T-helper 1 cell treated with Interleukin-12 subunit alpha and Interleukin-12 subunit beta and Interleukin-4 antibody, amounts not matched to agents 30 μg/mL and 1 μg/mL, for 36 hours (primary cell): ENCODE results near the gene YIF1A.

Source experiments
- H3K27ac Mint-ChIP-seq: one replicate; pipeline ENCODE4 v1.8.0; 2021; ENCODE audit warnings: mild to moderate bottlenecking, mixed read lengths
- H3K27me3 Mint-ChIP-seq: one replicate; pipeline ENCODE4 v1.8.0; 2021; ENCODE audit warnings: low read depth, mixed read lengths
- H3K36me3 Mint-ChIP-seq: one replicate; pipeline ENCODE4 v1.8.0; 2021; ENCODE audit warnings: low read depth, mixed read lengths
- H3K4me1 Mint-ChIP-seq: one replicate; pipeline ENCODE4 v1.8.0; 2021; ENCODE audit warnings: low read depth, mixed read lengths
- H3K4me3 Mint-ChIP-seq: one replicate; pipeline ENCODE4 v1.8.0; 2021; ENCODE audit warnings: mild to moderate bottlenecking, moderate library complexity, mixed read lengths
- H3K9me3 Mint-ChIP-seq: one replicate; pipeline ENCODE4 v1.8.0; 2021; ENCODE audit warnings: mixed read lengths

Gene YIF1A

GRCh38 chr11:66287889-66288670, 863 bp downstream of the YIF1A start:
- Mint-ChIP-seq H3K36me3 (no peaks in the 10 kb centered on the region), H3K4me1 (peaks cover 27% of the 10 kb centered on the region), H3K27me3 (peaks cover 20% of the 10 kb centered on the region), H3K4me3 (peak overlapping the region; percentile 95), H3K9me3 (no peaks in the 10 kb centered on the region), H3K27ac (peak overlapping the region; percentile 94)

- Mint-ChIP-seq H3K4me1 (peaks cover 24% of the 10 kb centered on the region), H3K27me3 (peaks cover 12% of the 10 kb centered on the region), H3K4me3 (peak overlapping the region; percentile 95), H3K27ac (peak overlapping the region; percentile 80), H3K9me3 (no peaks in the 10 kb centered on the region), H3K36me3 (no peaks in the 10 kb centered on the region)
Measured at GRCh38 chr11:66287211-66287888, 1.6 kb downstream of the YIF1A start.

GRCh38 chr11:66286699-66287098, 2.2 kb downstream of the YIF1A start:
- H3K36me3 Mint-ChIP-seq, result peaks cover 1% of the 10 kb centered on the region
- H3K9me3 Mint-ChIP-seq, result no peaks in the 10 kb centered on the region
- H3K4me3 Mint-ChIP-seq, result peak overlapping the region; percentile 40
- H3K4me1 Mint-ChIP-seq, result peaks cover 25% of the 10 kb centered on the region
- peaks cover 12% of the 10 kb centered on the region for H3K27me3 Mint-ChIP-seq
- no peak overlapping the region for H3K27ac Mint-ChIP-seq

GRCh38 chr11:66285250-66285947, 3.5 kb downstream of the YIF1A start:
- Mint-ChIP-seq H3K27me3 (peaks cover 5% of the 10 kb centered on the region), H3K4me1 (peaks cover 26% of the 10 kb centered on the region), H3K4me3 (no peak overlapping the region), H3K27ac (no peak overlapping the region), H3K36me3 (peaks cover 8% of the 10 kb centered on the region), H3K9me3 (no peaks in the 10 kb centered on the region)

- H3K9me3 Mint-ChIP-seq, result no peaks in the 10 kb centered on the region
- H3K27me3 Mint-ChIP-seq, result peaks cover 1% of the 10 kb centered on the region
- H3K4me1 Mint-ChIP-seq, result peaks cover 19% of the 10 kb centered on the region
- H3K36me3 Mint-ChIP-seq, result peaks cover 8% of the 10 kb centered on the region
- no peak overlapping the region for H3K27ac Mint-ChIP-seq
- no peak overlapping the region for H3K4me3 Mint-ChIP-seq
Measured at GRCh38 chr11:66284526-66285078, 4.3 kb downstream of the YIF1A start.

GRCh38 chr11:66283461-66284105, 5.4 kb downstream of the YIF1A start:
- H3K9me3 Mint-ChIP-seq, result no peaks in the 10 kb centered on the region
- H3K4me3 Mint-ChIP-seq, result no peak overlapping the region
- H3K4me1 Mint-ChIP-seq, result peaks cover 20% of the 10 kb centered on the region
- H3K27ac Mint-ChIP-seq, result peak overlapping the region; percentile 43
- peaks cover 8% of the 10 kb centered on the region for H3K36me3 Mint-ChIP-seq
- peaks cover 5% of the 10 kb centered on the region for H3K27me3 Mint-ChIP-seq

- H3K36me3 Mint-ChIP-seq, result peaks cover 8% of the 10 kb centered on the region
- H3K27me3 Mint-ChIP-seq, result peaks cover 5% of the 10 kb centered on the region
- peak overlapping the region; percentile 62 for H3K27ac Mint-ChIP-seq
- no peaks in the 10 kb centered on the region for H3K9me3 Mint-ChIP-seq
- no peak overlapping the region for H3K4me3 Mint-ChIP-seq
- peaks cover 18% of the 10 kb centered on the region for H3K4me1 Mint-ChIP-seq
Measured at GRCh38 chr11:66282468-66283455, 6.2 kb downstream of the YIF1A start.

GRCh38 chr11:66281776-66282467, 7.0 kb downstream of the YIF1A start:
- Mint-ChIP-seq H3K27me3 (peaks cover 5% of the 10 kb centered on the region), H3K36me3 (peaks cover 10% of the 10 kb centered on the region), H3K4me1 (peaks cover 16% of the 10 kb centered on the region), H3K4me3 (no peak overlapping the region), H3K27ac (peak overlapping the region; percentile 62), H3K9me3 (no peaks in the 10 kb centered on the region)

GRCh38 chr11:66281001-66281400, 7.9 kb downstream of the YIF1A start:
- H3K9me3 Mint-ChIP-seq, result no peaks in the 10 kb centered on the region
- H3K36me3 Mint-ChIP-seq, result peaks cover 12% of the 10 kb centered on the region
- no peak overlapping the region for H3K4me3 Mint-ChIP-seq
- H3K27ac Mint-ChIP-seq, result peak overlapping the region; percentile 35
- H3K4me1 Mint-ChIP-seq, result peaks cover 17% of the 10 kb centered on the region
- H3K27me3 Mint-ChIP-seq, result peaks cover 5% of the 10 kb centered on the region

- H3K36me3 Mint-ChIP-seq, result peaks cover 14% of the 10 kb centered on the region
- peaks cover 17% of the 10 kb centered on the region for H3K4me1 Mint-ChIP-seq
- H3K9me3 Mint-ChIP-seq, result no peaks in the 10 kb centered on the region
- no peak overlapping the region for H3K27ac Mint-ChIP-seq
- H3K27me3 Mint-ChIP-seq, result peaks cover 5% of the 10 kb centered on the region
- H3K4me3 Mint-ChIP-seq, result no peak overlapping the region
Measured at GRCh38 chr11:66280428-66280827, 8.5 kb downstream of the YIF1A start.

- peaks cover 22% of the 10 kb centered on the region for H3K36me3 Mint-ChIP-seq
- H3K4me1 Mint-ChIP-seq, result peaks cover 17% of the 10 kb centered on the region
- H3K27me3 Mint-ChIP-seq, result peaks cover 5% of the 10 kb centered on the region
- H3K27ac Mint-ChIP-seq, result peak overlapping the region; percentile 79
- H3K4me3 Mint-ChIP-seq, result peak overlapping the region; percentile 53
- H3K9me3 Mint-ChIP-seq, result no peaks in the 10 kb centered on the region
Measured at GRCh38 chr11:66279092-66279734, 9.7 kb downstream of the YIF1A start.

GRCh38 chr11:66278363-66279091, 10.4 kb downstream of the YIF1A start:
- Mint-ChIP-seq H3K9me3 (no peaks in the 10 kb centered on the region), H3K36me3 (peaks cover 26% of the 10 kb centered on the region), H3K27ac (peak overlapping the region; percentile 59), H3K4me3 (peak overlapping the region; percentile 53), H3K4me1 (peaks cover 17% of the 10 kb centered on the region), H3K27me3 (peaks cover 5% of the 10 kb centered on the region)
